ENCODE data around the gene MID2.
A peak's percentile ranks its signal among the peaks of the same experiment; 100 is the strongest.

The MID2 gene

DNA sequence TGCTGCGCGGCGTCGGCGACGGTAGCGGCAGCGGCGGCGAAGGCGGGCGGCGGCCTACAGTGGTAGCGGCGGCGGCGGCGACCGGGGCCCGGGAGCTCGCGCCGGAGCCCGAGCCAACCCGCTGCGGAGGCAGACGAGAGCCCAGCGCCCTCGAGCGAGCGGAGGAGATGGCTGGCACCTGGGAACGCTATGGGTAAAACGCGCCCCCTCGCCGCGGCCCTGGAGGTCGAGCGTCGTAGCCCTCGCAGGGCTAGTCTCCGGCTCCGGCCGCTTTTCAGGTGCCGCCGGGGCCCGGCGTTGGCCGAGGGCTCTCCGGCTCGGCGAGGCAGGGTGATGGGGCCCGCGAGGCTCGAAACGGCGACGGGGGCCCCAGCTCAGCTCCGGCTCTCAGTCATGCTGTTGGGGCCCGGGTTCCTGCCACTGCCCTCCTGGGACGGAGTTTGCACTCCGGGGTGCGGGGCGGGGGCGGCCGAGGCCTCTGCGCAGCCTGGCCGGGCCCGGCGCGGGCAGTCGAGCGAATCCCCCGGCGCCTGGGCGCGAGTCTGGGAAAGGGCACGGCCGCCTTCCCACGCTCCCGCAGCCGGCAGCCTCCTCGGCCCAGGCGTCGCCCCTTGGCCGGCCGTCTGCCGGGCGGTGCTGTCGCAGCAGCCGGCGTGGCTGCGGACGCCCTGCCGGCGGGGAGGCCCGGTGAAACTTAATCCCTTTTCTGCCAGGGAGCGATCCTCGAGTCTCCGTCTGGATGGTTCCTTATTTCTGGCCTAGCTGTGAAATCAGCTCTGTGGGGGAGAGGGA, 768 bp downstream of the MID2 start:
- Histone ChIP-seq H3K27me3 (ENCODE audit: insufficient read depth, poor library complexity, severe bottlenecking) (peaks cover 2% of the 10 kb centered on the region), H3K4me3 (replicated peaks; ENCODE audit: insufficient read depth, low read length) (0 out of 2 replicates have a peak overlapping the region, but pooled peaks have one; percentile 14), H3K27ac (replicated peaks) (no peak overlapping the region)
- TF ChIP-seq GABPA (IDR thresholded peaks at IDR 0.05; ENCODE audit: low read depth) (no peak), SPI1 (IDR thresholded peaks at IDR 0.05; ENCODE audit: borderline replicate concordance, low read depth) (no peak), POLR2AphosphoS5 (IDR thresholded peaks at IDR 0.05; ENCODE audit: low read depth) (no peak)
- TF ChIP-seq, protein P1, sequence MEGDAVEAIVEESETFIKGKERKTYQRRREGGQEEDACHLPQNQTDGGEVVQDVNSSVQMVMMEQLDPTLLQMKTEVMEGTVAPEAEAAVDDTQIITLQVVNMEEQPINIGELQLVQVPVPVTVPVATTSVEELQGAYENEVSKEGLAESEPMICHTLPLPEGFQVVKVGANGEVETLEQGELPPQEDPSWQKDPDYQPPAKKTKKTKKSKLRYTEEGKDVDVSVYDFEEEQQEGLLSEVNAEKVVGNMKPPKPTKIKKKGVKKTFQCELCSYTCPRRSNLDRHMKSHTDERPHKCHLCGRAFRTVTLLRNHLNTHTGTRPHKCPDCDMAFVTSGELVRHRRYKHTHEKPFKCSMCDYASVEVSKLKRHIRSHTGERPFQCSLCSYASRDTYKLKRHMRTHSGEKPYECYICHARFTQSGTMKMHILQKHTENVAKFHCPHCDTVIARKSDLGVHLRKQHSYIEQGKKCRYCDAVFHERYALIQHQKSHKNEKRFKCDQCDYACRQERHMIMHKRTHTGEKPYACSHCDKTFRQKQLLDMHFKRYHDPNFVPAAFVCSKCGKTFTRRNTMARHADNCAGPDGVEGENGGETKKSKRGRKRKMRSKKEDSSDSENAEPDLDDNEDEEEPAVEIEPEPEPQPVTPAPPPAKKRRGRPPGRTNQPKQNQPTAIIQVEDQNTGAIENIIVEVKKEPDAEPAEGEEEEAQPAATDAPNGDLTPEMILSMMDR (IDR thresholded peaks at IDR 0.05; ENCODE audit: insufficient read depth, low read length): no peak
- TF ChIP-seq, protein P2, sequence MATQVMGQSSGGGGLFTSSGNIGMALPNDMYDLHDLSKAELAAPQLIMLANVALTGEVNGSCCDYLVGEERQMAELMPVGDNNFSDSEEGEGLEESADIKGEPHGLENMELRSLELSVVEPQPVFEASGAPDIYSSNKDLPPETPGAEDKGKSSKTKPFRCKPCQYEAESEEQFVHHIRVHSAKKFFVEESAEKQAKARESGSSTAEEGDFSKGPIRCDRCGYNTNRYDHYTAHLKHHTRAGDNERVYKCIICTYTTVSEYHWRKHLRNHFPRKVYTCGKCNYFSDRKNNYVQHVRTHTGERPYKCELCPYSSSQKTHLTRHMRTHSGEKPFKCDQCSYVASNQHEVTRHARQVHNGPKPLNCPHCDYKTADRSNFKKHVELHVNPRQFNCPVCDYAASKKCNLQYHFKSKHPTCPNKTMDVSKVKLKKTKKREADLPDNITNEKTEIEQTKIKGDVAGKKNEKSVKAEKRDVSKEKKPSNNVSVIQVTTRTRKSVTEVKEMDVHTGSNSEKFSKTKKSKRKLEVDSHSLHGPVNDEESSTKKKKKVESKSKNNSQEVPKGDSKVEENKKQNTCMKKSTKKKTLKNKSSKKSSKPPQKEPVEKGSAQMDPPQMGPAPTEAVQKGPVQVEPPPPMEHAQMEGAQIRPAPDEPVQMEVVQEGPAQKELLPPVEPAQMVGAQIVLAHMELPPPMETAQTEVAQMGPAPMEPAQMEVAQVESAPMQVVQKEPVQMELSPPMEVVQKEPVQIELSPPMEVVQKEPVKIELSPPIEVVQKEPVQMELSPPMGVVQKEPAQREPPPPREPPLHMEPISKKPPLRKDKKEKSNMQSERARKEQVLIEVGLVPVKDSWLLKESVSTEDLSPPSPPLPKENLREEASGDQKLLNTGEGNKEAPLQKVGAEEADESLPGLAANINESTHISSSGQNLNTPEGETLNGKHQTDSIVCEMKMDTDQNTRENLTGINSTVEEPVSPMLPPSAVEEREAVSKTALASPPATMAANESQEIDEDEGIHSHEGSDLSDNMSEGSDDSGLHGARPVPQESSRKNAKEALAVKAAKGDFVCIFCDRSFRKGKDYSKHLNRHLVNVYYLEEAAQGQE (IDR thresholded peaks at IDR 0.05; ENCODE audit: insufficient replicate concordance, low read depth): no peak
- DNase-seq (ENCODE audit: low read depth in 1 of 2, low spot score in 1 of 2): no peak

DNA sequence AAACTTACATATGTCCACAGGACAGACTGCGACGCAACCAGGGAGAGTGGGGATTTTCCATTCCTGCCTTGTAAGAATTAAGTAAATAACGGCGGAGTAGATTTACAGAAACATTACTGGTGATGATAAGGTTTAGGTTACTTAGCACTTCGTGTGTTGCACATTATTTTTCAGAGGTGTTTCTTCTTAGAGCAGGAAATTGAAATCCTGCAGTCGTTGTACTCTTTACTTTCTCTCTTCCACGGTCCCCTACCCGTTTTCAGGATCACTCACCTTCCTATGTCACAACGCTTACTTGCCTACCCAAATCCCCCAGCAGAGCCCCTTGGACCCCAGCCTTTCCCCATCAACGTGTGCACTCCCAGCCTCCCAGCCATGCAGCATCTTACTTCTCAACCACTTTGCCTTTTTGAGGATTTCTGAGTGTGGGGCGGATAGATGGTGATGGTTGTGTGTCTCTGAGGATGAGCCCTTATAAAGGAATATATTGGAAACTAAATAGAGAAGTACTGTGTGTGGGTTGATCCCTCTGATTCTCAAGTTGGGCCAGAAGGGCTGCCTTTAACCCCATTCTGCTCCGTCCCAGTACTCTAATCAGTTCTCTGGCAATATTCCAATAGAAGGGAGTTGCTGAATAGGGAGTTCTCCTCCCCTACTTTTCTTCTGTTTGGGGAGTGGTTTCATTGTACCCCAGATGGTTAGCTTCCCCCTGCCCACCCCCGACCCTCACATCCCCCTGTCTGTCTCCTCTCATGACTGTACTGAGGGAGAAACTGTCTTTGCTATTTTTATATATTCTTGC, 1.6 kb downstream of the MID2 start:
- Histone ChIP-seq H3K4me3 (replicated peaks; ENCODE audit: insufficient read depth, low read length) (no peak overlapping the region), H3K27ac (replicated peaks) (no peak overlapping the region), H3K27me3 (ENCODE audit: insufficient read depth, poor library complexity, severe bottlenecking) (peaks cover 2% of the 10 kb centered on the region)
- TF ChIP-seq, protein P1 (IDR thresholded peaks at IDR 0.05; ENCODE audit: insufficient read depth, low read length): no peak
- TF ChIP-seq SPI1 (IDR thresholded peaks at IDR 0.05; ENCODE audit: borderline replicate concordance, low read depth): no peak
- TF ChIP-seq POLR2AphosphoS5 (IDR thresholded peaks at IDR 0.05; ENCODE audit: low read depth): no peak
- no peak for DNase-seq (ENCODE audit: low read depth in 1 of 2, low spot score in 1 of 2)

DNA sequence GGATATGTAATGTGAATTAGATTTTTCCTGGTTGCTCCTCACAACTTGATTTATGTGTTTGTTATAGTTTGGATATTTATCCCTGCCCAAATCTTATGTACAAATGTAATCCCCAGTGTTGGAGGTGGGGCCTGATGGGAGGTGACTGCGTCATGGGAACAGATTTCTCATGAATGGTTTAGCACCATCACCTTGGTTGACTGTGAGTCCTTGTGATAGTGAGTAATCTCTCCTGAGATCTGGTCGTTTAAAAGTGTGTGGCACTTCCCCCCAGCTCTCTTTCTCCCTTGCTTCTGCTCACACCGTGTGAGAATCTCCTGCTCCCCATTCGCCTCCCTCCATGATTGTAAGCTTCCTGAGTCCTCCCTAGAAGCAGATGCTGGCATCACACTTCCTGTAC, 2.2 kb downstream of the MID2 start:
- Histone ChIP-seq H3K27ac (replicated peaks) (no peak overlapping the region), H3K4me3 (replicated peaks; ENCODE audit: insufficient read depth, low read length) (no peak overlapping the region), H3K27me3 (ENCODE audit: insufficient read depth, poor library complexity, severe bottlenecking) (peaks cover 2% of the 10 kb centered on the region)
- no peak for DNase-seq (ENCODE audit: low read depth in 1 of 2, low spot score in 1 of 2)
- TF ChIP-seq SPI1 (IDR thresholded peaks at IDR 0.05; ENCODE audit: borderline replicate concordance, low read depth) (no peak), GABPA (IDR thresholded peaks at IDR 0.05; ENCODE audit: low read depth) (no peak), POLR2AphosphoS5 (IDR thresholded peaks at IDR 0.05; ENCODE audit: low read depth) (no peak)
- TF ChIP-seq, protein P1 (IDR thresholded peaks at IDR 0.05; ENCODE audit: insufficient read depth, low read length): no peak
- TF ChIP-seq, protein P2 (IDR thresholded peaks at IDR 0.05; ENCODE audit: insufficient replicate concordance, low read depth): no peak

All from HL-60 (cell line).